ENCODE data around the gene TRAPPC6A. TPM values are rescaled to one million over a fixed set of nuclear protein-coding genes. Genes with fewer than 3 reads are reported as not detected.

Gene TRAPPC6A
- total and polyA plus RNA-seq, 9 of the 15 experiments (the other 6 are each of a cell fraction or from before 2014, with no cell fraction given), result 0.82 to 23.6 (median 11.6) TPM

- in situ Hi-C loops (cut with MboI), result no loop called here
- TF ChIP-seq GABPB1 (CRISPR knock-in tag; IDR thresholded peaks at IDR 0.05), result no peak
- no peak for TF ChIP-seq NR3C1 (CRISPR knock-in tag; IDR thresholded peaks at IDR 0.05)
- TF ChIP-seq ZNF696 (CRISPR knock-in tag; conservative IDR thresholded peaks at IDR 0.05), result no peak
- TF ChIP-seq MAFF (IDR thresholded peaks at IDR 0.05; ENCODE audit: low read length), result no peak
- TF ChIP-seq LARP7 (IDR thresholded peaks at IDR 0.05), result no peak
- no peak for TF ChIP-seq RBFOX2 (IDR thresholded peaks at IDR 0.05; ENCODE audit: low read depth, low read length)
- no peak for TF ChIP-seq PATZ1 (CRISPR knock-in tag; IDR thresholded peaks at IDR 0.05; ENCODE audit: borderline replicate concordance)
- TF ChIP-seq ZNF639 (CRISPR knock-in tag; conservative IDR thresholded peaks at IDR 0.05 in 1 of 2, IDR thresholded peaks at IDR 0.05 in 1 of 2), result no peak
- no peak for TF ChIP-seq NFATC3 (IDR thresholded peaks at IDR 0.05)
- TF ChIP-seq EZH2 (IDR thresholded peaks at IDR 0.05; ENCODE audit: borderline replicate concordance, low read depth, low read length), result no peak
- no peak for TF ChIP-seq ZNF431 (CRISPR knock-in tag; IDR thresholded peaks at IDR 0.05)
- no peak for TF ChIP-seq XRCC4 (IDR thresholded peaks at IDR 0.05; ENCODE audit: extremely low read depth, insufficient read depth, insufficient read length)
- TF ChIP-seq E2F5 (CRISPR knock-in tag; IDR thresholded peaks at IDR 0.05), result no peak
These were observed 17.7 kb upstream of the TRAPPC6A start for GRCh38 chr19:45195764-45196163.

More at GRCh38 chr19:45195764-45196163, 17.7 kb upstream of the TRAPPC6A start:
- Histone ChIP-seq H3K4me2 (ENCODE audit: insufficient read depth, low read length) (no peak overlapping the region; the same call in 1 of the 2 replicates), H3K9me3 (replicated peaks; ENCODE audit: control insufficient read depth, insufficient read depth, low read depth, low read length) (no peaks in the 10 kb centered on the region), H3K27ac (ENCODE audit: extremely low read depth, low read depth, low read length) (no peak overlapping the region), H3K4me3 (no peak overlapping the region), H3K9ac (ENCODE audit: insufficient read depth in 1 of 2, low read depth in 2 of 2, low read length in 2 of 2) (no peak overlapping the region), H2AFZ (ENCODE audit: low read depth, low read length) (no peak overlapping the region), H3K4me1 (replicated peaks in 1 of 2; ENCODE audit: control insufficient read depth in 2 of 2, insufficient read depth in 2 of 2, low read length in 2 of 2) (peaks cover 4 to 6% of the 10 kb centered on the region in 2 experiments; a peak in 4 of 5 replicates), H3K9me1 (ENCODE audit: control insufficient read depth, insufficient read depth, low read length) (no peaks in the 10 kb centered on the region), H3K79me2 (ENCODE audit: control insufficient read depth, insufficient read depth, low read length) (no peaks in the 10 kb centered on the region), H3K27me3 (ENCODE audit: control insufficient read depth in 2 of 2, insufficient read depth in 2 of 2, low read length in 2 of 2) (peaks cover 0 to 5% of the 10 kb centered on the region in 2 experiments; a peak in 1 of 5 replicates), H4K20me1 (replicated peaks; ENCODE audit: control insufficient read depth, insufficient read depth, low read length) (no peaks in the 10 kb centered on the region), H3K36me3 (ENCODE audit: control insufficient read depth, insufficient read depth, low read length) (no peaks in the 10 kb centered on the region)
- POLR2A ChIA-PET, result interaction anchor here (1.0 kb wide), 1 partner anchor 15 kb away, joined by 5 read pairs; no protein-coding TSS in a partner anchor
- DNase-seq (ENCODE audit: extremely low read depth in 1 of 4, low spot score in 3 of 4) (peak in 2 of 4 experiments; percentile 6 to 27), ATAC-seq (peak; percentile 31; the same call in 2 of the 3 replicates), FAIRE-seq (no peak)
- CTCF ChIA-PET (ENCODE audit: low intra/inter-chr PET ratio), result no interaction called here
- intact Hi-C loops (cut with micrococcal nuclease), result no loop called here
- BruUV-seq (replicated peaks), result no TSS peak
- 22% methylated on average over 6 of the region's 6 CpGs for WGBS (ENCODE audit: insufficient coverage, low coverage, missing lambda C conversion rate)

Measured in K562 (cell line).